ENCODE results near the gene CPNE4. TPM values are rescaled to one million over a fixed set of nuclear protein-coding genes. Genes with fewer than 3 reads are reported as not detected.
"Not testable (repeated sequence)": the region's sequence is repeated elsewhere in the genome, so short reads cannot be mapped to it uniquely, and the experiment has no call there.

The CPNE4 gene
- total RNA-seq (2012; rRNA removed) = under 0.01 TPM in 2 replicates

DNA sequence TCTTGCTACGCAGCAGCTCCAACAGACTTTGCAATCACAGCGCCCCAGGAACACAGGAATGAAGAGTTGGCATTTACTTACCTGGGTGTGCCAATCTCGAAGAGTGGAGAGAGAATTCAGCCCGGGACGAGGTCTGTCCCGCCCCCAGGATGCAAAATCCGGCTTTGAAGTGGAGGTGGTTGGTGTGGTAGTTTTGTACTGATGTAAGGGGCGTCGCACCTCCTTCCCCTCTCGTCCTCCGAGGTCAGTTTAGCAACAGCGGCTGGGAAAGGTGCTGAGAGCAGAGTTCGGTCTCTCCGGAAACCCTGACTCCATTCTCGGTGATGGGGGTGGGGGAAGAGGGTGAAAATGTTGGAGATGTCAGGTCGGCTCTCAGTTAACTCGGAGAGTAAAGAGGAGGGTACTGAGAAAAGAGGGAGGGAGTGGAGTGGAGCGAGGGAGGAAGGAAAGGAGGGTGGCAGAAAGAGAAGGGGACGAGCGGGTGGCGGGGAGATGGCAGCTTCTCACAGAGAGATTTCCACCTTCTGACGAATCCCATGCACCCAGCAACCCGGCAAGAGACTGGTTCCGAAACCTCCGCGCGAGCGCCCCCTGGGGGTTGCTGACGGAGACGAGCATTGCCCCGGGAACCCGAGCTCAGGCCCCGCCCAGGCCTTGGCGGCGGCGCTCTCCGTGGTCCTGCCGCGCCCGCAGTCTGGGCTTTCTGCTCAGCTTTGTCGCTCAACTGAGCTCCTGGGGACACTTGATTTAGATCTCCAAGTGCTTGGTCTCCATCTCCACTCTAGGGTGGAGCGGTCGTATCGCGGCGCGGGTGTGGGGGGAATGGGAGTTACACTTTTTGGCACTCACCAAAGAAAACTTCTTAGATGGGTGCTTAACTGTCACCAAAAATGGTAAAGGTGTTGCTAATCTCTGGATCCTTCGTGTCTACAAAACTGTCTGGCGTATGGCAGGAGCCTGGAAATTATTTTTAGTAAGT is at the start of gene CPNE4:
Gene CPNE4 (minus strand): TSS at position 529 of the 979 bp plus-strand sequence.
- no peaks in the 10 kb centered on the region for H3K9me3 ChIP-seq (replicated peaks; ENCODE audit: low read length)
- no peak within 1 kb of the TSS for H3K9ac ChIP-seq (ENCODE audit: low read depth, low read length)
- peak within 1 kb of the TSS; percentile 74 for H3K4me2 ChIP-seq (ENCODE audit: low read length)
- H3K4me1 ChIP-seq (ENCODE audit: control insufficient read depth, insufficient read depth, low read length) = peaks cover 12% of the 10 kb centered on the region
- H3K27me3 ChIP-seq (ENCODE audit: control insufficient read depth, insufficient read depth, low read length) = peaks cover 33% of the 10 kb centered on the region
- H3K4me3 ChIP-seq (ENCODE audit: low read length) = peak within 1 kb of the TSS; percentile 64
- H3K36me3 ChIP-seq (ENCODE audit: insufficient read depth, low read length) = no peaks in the 10 kb centered on the region

DNA sequence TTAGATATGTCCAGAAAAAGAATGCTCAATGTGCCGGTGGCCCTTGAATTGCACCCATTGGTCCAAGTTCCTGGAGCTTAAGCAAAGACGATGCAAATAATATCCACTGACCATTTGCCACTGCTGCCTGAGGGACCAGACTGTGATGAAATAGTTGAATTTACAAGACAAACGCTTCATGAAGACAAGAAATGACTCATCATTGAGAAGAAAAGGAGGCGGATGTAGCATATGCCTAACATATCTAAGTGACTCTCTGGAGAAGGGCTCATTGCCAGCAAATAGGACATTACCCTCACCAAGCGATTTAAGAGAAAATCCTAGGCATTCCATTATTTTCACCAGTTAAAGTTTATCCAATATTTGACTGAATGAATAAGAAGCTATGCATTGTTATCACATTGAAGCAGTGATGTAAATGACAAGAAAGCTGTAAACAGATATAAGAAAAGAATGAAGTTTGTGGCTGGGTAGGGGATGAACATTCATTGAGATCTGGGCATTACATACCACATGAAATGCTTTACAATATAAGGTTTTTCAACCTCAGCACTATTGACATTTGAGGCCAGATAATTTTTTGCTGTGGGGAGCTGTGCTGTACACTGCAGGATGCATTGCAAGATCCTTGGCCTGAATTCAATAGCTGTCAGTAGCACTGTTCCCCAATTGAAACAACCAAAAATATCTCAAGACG is 48.9 kb upstream of the CPNE4 start:
- H3K9ac ChIP-seq (ENCODE audit: low read depth, low read length) = no peak overlapping the region
- no peak overlapping the region for H3K4me3 ChIP-seq (ENCODE audit: low read length)
- no peak overlapping the region for H3K4me2 ChIP-seq (ENCODE audit: low read length)
- no peaks in the 10 kb centered on the region for H3K9me3 ChIP-seq (replicated peaks; ENCODE audit: low read length)
- no peaks in the 10 kb centered on the region for H3K36me3 ChIP-seq (ENCODE audit: insufficient read depth, low read length)
- H3K27me3 ChIP-seq (ENCODE audit: control insufficient read depth, insufficient read depth, low read length) = no peaks in the 10 kb centered on the region
- H3K4me1 ChIP-seq (ENCODE audit: control insufficient read depth, insufficient read depth, low read length) = no peaks in the 10 kb centered on the region

DNA sequence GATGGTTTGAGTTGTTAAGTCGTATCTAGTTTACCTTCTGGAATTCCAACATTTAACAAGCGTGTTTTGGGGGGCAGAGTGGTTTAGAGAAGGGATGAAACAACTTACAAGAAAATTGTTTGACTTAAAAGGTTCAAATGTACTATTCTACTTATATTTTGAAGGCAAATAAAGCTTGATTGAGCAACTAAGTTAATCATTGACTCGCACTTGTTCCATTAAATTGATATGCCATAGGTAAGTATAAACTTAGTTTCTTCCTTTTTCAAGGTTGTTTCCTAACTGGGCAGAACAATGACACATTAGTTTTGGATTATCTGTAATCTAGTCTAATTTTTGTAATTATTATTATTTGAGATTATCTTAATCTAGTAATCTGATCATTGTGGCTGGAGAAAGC is 48.3 kb upstream of the CPNE4 start:
- H3K4me3 ChIP-seq (ENCODE audit: low read length) = no peak overlapping the region
- no peaks in the 10 kb centered on the region for H3K36me3 ChIP-seq (ENCODE audit: insufficient read depth, low read length)
- H3K4me2 ChIP-seq (ENCODE audit: low read length) = no peak overlapping the region
- H3K9ac ChIP-seq (ENCODE audit: low read depth, low read length) = no peak overlapping the region
- no peaks in the 10 kb centered on the region for H3K27me3 ChIP-seq (ENCODE audit: control insufficient read depth, insufficient read depth, low read length)
- H3K4me1 ChIP-seq (ENCODE audit: control insufficient read depth, insufficient read depth, low read length) = no peaks in the 10 kb centered on the region
- no peaks in the 10 kb centered on the region for H3K9me3 ChIP-seq (replicated peaks; ENCODE audit: low read length)

DNA sequence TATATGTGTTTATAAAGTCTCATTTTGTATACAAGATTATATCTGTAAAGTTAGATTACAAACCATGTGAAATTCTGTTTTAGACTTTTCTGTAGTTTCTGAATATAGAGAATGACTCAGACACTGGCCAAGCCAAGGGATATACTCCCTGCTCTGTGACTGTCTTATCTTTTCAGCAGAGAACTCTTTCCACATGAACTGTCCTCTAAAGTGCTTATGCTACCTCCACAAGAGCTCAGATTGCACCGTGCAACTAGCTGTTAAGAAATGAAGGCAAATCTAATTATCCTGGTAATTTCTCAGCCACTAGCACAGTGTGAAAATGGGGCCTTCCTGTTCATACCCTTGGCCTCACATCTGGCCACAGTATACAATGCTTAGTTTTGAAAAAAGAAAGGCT is 44.3 kb upstream of the CPNE4 start:
- no peaks in the 10 kb centered on the region for H3K4me1 ChIP-seq (ENCODE audit: control insufficient read depth, insufficient read depth, low read length)
- H3K27me3 ChIP-seq (ENCODE audit: control insufficient read depth, insufficient read depth, low read length) = no peaks in the 10 kb centered on the region
- no peak overlapping the region for H3K9ac ChIP-seq (ENCODE audit: low read depth, low read length)
- no peak overlapping the region for H3K4me2 ChIP-seq (ENCODE audit: low read length)
- no peak overlapping the region for H3K4me3 ChIP-seq (ENCODE audit: low read length)
- H3K36me3 ChIP-seq (ENCODE audit: insufficient read depth, low read length) = no peaks in the 10 kb centered on the region
- H3K9me3 ChIP-seq (replicated peaks; ENCODE audit: low read length) = no peaks in the 10 kb centered on the region

DNA sequence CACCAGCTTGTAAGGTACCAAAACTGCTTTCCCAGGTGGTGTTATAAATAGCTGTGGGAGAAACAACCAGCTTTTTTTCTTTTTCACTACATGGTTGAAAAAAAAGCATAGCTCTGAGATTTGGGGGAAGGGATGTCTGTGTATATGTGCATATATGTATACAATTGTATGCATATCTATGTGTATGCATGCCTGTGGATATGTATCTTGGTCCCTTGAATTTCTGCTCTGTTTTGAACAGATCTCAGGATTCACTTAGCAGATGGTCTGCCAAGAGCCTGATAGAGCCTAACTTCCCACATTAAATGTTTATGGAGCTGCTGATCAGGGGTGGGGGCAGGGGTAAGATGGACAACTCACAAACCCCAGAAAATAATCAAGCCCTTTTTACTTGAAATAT is 39.0 kb upstream of the CPNE4 start:
- Histone ChIP-seq H3K36me3 (ENCODE audit: insufficient read depth, low read length) (no peaks in the 10 kb centered on the region), H3K9ac (ENCODE audit: low read depth, low read length) (no peak overlapping the region), H3K4me3 (ENCODE audit: low read length) (no peak overlapping the region), H3K27me3 (ENCODE audit: control insufficient read depth, insufficient read depth, low read length) (no peaks in the 10 kb centered on the region), H3K4me2 (ENCODE audit: low read length) (no peak overlapping the region), H3K9me3 (replicated peaks; ENCODE audit: low read length) (no peaks in the 10 kb centered on the region), H3K4me1 (ENCODE audit: control insufficient read depth, insufficient read depth, low read length) (no peaks in the 10 kb centered on the region)

DNA sequence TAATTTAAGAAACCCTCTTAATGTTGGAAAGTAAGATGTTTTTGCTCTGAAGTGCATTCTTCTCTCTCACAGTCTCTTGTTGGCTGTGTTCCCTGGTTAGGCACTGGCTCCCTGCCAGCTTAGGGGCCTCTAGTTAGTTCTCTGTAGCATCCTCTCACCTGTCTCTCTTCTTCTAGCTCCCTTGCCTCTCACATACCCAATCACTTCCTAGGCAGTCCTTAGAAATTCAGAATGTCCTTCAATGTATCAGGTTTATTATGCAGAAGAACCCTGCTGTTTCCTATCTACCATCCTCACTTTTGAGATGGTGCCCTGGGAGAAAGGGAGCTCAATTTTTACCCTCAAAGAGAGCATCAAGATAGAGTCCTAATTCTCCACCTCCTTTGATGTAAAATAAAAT is 36.2 kb upstream of the CPNE4 start:
- no peak overlapping the region for H3K9ac ChIP-seq (ENCODE audit: low read depth, low read length)
- H3K4me2 ChIP-seq (ENCODE audit: low read length) = no peak overlapping the region
- no peaks in the 10 kb centered on the region for H3K4me1 ChIP-seq (ENCODE audit: control insufficient read depth, insufficient read depth, low read length)
- H3K27me3 ChIP-seq (ENCODE audit: control insufficient read depth, insufficient read depth, low read length) = no peaks in the 10 kb centered on the region
- H3K9me3 ChIP-seq (replicated peaks; ENCODE audit: low read length) = no peaks in the 10 kb centered on the region
- no peaks in the 10 kb centered on the region for H3K36me3 ChIP-seq (ENCODE audit: insufficient read depth, low read length)
- no peak overlapping the region for H3K4me3 ChIP-seq (ENCODE audit: low read length)

DNA sequence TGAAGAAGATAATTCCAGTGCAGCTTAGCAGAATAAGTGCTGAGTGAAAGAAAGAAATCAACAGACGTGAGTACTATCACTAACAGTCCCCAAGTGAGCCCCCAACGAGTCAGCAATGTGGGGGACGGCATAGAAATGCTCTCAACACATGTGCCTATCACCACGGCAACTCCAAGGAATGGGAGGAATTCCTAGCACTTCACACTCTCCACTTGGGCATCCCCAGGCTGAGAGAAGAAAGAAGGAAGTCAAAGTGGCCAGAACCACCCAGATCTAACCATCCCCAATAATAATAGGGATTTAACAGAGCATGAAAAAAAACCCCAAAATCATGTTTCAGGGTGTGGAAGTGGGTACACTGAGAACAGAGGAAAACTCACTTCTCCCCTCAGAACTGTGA is 29.3 kb upstream of the CPNE4 start:
- no peak overlapping the region for H3K4me2 ChIP-seq (ENCODE audit: low read length)
- H3K9me3 ChIP-seq (replicated peaks; ENCODE audit: low read length) = no peaks in the 10 kb centered on the region
- H3K27me3 ChIP-seq (ENCODE audit: control insufficient read depth, insufficient read depth, low read length) = no peaks in the 10 kb centered on the region
- no peak overlapping the region for H3K9ac ChIP-seq (ENCODE audit: low read depth, low read length)
- H3K4me3 ChIP-seq (ENCODE audit: low read length) = no peak overlapping the region
- H3K36me3 ChIP-seq (ENCODE audit: insufficient read depth, low read length) = no peaks in the 10 kb centered on the region
- H3K4me1 ChIP-seq (ENCODE audit: control insufficient read depth, insufficient read depth, low read length) = no peaks in the 10 kb centered on the region

DNA sequence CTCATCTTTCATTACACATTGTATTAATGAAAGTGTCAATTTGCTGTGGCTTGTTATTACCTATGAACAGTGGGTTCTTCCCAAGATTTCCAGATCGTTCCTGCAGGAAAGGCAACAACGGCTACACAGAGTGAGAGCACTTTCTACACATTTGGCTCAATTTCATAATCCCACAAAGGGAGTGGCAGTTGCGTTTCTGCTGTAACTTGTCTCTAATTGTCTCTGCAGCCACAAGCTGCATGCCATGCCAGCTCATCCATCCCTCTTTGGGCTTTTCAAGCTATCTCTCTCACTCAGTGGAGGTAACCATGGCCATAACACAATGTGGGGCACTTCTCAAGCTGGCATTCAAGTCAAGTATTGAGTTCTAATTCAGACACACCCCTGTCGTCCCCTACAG is 27.7 kb upstream of the CPNE4 start:
- Histone ChIP-seq H3K9me3 (replicated peaks; ENCODE audit: low read length) (no peaks in the 10 kb centered on the region), H3K9ac (ENCODE audit: low read depth, low read length) (no peak overlapping the region), H3K4me1 (ENCODE audit: control insufficient read depth, insufficient read depth, low read length) (no peaks in the 10 kb centered on the region), H3K4me2 (ENCODE audit: low read length) (no peak overlapping the region), H3K36me3 (ENCODE audit: insufficient read depth, low read length) (no peaks in the 10 kb centered on the region), H3K27me3 (ENCODE audit: control insufficient read depth, insufficient read depth, low read length) (no peaks in the 10 kb centered on the region), H3K4me3 (ENCODE audit: low read length) (no peak overlapping the region)

DNA sequence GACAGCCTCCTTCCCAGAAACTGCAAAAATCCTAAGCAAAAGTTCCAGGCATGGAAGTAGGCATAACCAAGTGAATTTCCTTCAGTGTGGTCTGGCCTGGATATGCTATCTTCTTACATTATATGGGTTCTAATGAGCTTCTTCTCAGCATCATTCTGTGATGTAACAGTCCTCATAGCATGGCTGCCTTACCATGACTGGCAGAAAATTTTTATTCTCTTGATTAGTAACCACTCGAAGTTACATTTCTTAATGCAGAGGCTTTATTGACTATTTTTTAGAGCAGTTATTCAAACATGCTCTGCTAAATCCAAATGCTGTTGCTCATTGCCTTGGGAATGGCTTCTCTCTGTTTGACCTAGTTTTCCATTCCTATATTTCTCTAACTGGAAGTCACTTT is 21.1 kb upstream of the CPNE4 start:
- Histone ChIP-seq H3K9ac (ENCODE audit: low read depth, low read length) (no peak overlapping the region), H3K4me3 (ENCODE audit: low read length) (no peak overlapping the region), H3K36me3 (ENCODE audit: insufficient read depth, low read length) (no peaks in the 10 kb centered on the region), H3K4me2 (ENCODE audit: low read length) (no peak overlapping the region), H3K9me3 (replicated peaks; ENCODE audit: low read length) (no peaks in the 10 kb centered on the region), H3K27me3 (ENCODE audit: control insufficient read depth, insufficient read depth, low read length) (no peaks in the 10 kb centered on the region), H3K4me1 (ENCODE audit: control insufficient read depth, insufficient read depth, low read length) (no peaks in the 10 kb centered on the region)

DNA sequence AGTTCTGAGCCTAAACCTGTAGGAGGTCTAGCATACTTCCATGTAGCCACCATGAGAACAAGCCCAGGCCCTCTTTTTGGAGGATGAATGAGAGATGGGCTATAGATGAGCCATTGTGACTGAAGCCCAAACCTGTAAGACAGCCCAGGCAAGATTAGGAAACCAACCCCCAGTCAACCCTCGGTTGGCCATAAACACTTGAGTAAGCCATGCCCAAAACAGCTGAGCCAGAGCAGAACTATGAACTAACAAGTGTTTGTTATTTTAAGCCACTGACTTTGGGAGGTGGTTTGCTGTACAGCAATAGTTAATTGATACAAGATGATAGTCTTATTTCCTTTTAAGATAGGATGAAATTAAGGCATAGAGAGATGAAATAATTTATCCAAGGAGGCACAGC is 12.4 kb upstream of the CPNE4 start:
- no peaks in the 10 kb centered on the region for H3K9me3 ChIP-seq (replicated peaks; ENCODE audit: low read length)
- no peaks in the 10 kb centered on the region for H3K4me1 ChIP-seq (ENCODE audit: control insufficient read depth, insufficient read depth, low read length)
- H3K27me3 ChIP-seq (ENCODE audit: control insufficient read depth, insufficient read depth, low read length) = no peaks in the 10 kb centered on the region
- H3K4me3 ChIP-seq (ENCODE audit: low read length) = no peak overlapping the region
- H3K9ac ChIP-seq (ENCODE audit: low read depth, low read length) = no peak overlapping the region
- no peak overlapping the region for H3K4me2 ChIP-seq (ENCODE audit: low read length)
- no peaks in the 10 kb centered on the region for H3K36me3 ChIP-seq (ENCODE audit: insufficient read depth, low read length)

DNA sequence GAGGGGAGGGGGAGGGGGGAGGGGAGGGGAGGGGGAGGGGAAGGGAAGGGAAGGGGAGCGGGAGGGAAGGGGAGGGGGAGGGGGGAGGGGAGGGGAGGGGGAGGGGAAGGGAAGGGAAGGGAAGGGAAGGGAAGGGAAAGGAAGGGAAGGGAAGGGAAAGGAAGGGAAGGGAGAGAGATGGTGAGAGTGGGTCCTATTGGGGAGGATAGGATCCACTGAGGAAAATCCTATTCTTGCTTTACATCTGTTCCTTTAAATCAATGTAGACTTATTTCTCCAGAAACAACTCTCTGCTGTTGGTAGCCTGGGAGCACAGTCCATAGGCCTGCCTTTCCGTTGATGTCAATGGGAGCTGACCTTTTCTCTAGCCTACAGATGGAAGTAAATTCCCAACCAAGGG is 10.1 kb upstream of the CPNE4 start:
- not testable (repeated sequence) for H3K9me3 ChIP-seq (replicated peaks; ENCODE audit: low read length); H3K9ac ChIP-seq (ENCODE audit: low read depth, low read length); H3K4me2 ChIP-seq (ENCODE audit: low read length); H3K36me3 ChIP-seq (ENCODE audit: insufficient read depth, low read length); H3K4me3 ChIP-seq (ENCODE audit: low read length); H3K4me1 ChIP-seq (ENCODE audit: control insufficient read depth, insufficient read depth, low read length); H3K27me3 ChIP-seq (ENCODE audit: control insufficient read depth, insufficient read depth, low read length)

Data from skeletal muscle satellite cell (primary cell).